CD4-positive, alpha-beta T cell treated with Interleukin-15 for 1 hour (primary cell): ENCODE results near the gene RNPEPL1.

Experiments used
- DNase-seq: peaks from one replicate; pipeline ENCODE4 v3.0.0-alpha.2; 2020

RNPEPL1 gene

DNA sequence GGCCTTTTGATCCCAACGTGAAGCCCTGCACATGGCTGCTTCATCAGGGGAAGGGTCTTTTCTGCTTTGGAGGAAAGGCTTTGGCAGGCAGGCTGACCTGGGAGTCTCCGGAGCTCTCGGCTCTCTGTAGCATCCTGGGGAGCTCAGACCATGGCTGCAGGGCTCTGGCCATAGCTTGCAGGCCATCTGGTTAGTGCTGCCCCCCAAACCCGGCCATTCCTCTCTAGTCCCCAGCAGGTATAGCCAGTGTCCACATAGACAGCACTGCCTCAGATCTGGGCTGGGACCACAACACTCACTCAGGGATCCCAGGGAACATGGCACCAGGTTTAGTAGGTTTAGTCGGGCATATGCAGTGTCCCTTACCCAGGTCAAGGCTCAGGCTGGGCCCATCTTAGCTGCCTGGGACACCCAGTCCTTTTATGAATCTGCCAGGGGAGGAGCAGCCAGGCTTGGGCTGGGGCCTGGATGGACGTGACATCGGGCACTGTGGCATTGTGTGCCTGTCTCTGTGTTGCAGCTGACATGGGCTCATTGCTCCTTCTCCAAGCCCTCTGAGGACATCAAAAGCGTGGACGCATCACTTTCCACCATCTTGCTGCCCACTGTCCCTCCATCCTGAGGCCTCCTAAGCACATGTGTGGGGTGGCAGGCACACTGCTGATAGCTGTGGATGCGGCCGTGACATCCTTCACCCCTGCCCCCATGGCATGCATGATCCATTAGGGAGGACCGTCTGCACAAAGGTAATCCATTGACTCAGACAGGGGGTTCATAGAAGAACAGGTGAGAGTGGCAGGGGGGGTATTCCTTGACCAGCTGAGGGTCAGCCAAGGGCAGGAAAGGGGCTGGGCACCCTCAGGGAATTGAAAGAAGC is 37.8 kb downstream of the RNPEPL1 start:
- DNase-seq: peak; percentile 6

DNA sequence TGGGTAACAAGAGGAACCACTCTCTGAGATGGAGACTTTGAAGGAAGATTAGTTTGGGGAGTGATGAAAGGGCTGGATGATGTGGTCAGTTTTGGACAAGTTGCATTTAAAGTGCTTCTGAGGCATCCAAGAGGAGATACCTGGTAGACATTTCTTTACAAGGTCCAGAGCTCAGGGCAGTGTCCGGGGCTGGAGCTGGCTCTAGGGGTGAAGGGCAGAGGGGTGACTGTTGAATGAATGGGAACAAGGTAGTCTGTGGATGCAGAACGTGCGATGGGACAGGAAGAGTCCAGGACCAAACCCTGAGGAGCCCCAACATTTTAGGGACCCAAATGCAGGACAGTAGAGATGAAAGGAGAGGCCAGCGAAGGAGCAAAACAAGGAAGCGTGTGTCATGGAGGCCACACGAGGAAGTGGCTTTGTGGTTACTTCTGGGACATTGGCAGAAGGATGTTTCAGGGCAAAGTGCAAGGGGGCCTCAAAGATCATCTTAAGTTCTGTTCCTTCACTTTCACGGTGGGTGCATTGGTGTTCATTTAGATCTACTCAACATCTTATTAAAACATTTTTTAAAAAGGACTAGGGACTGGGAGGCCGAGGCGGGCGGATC is 43.4 kb downstream of the RNPEPL1 start:
- DNase-seq: peak; percentile 34

DNA sequence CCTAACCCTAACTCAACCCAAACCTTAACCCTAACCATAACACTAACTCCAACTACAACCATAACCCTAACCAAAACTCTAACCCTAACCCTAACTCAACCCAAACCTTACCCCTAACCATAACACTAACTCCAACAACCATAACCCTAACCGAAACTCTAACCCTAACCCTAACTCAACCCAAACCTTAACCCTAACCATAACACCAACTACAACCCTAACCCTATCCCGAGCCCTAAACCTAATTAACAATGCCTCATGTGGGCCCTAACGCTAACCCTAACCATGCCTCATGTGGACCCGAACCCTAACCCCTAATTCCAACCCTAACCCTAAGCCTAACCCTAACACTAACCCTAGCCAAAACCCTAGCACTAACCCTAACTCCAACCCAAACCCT is 45.5 kb downstream of the RNPEPL1 start:
- DNase-seq: no peak

DNA sequence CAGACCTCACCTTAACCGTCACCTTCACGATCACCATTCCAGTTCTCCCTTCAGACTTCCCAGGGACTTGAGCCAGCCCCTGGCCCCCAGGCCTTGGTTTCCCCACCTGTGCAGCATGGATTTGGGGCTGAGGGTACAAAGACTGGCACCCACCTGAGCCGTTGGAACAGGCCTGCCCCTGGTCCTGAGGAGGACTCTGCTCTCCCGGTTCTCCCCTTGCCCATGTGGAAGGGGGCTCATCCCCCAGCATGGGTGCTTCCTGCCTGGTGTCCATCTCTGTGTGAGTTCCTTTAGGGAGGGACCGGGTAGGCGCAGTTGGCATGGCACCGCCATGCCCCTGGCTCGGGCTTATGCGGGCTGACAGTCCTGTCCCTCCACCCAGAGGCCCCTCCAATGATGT is 46.1 kb downstream of the RNPEPL1 start:
- DNase-seq: peak; percentile 10

DNA sequence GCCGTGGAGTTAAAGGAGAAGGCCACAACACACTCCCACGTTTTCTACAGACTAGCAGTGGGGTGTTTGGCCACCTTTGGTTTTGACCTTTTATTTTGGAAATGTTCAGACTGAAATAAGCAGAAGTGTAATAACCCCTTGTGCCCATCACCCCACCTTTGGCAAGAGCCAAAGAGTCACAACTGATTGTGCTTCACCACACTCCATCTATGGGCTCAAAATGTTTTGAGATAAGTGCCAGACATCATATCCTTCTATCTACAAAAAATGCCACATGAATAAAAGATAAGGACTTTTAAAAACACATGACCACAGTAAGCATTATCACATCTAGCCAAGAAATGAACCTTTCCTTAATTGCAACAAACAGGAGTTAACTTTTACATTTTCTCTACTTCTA is 47.1 kb downstream of the RNPEPL1 start:
- DNase-seq: no peak

DNA sequence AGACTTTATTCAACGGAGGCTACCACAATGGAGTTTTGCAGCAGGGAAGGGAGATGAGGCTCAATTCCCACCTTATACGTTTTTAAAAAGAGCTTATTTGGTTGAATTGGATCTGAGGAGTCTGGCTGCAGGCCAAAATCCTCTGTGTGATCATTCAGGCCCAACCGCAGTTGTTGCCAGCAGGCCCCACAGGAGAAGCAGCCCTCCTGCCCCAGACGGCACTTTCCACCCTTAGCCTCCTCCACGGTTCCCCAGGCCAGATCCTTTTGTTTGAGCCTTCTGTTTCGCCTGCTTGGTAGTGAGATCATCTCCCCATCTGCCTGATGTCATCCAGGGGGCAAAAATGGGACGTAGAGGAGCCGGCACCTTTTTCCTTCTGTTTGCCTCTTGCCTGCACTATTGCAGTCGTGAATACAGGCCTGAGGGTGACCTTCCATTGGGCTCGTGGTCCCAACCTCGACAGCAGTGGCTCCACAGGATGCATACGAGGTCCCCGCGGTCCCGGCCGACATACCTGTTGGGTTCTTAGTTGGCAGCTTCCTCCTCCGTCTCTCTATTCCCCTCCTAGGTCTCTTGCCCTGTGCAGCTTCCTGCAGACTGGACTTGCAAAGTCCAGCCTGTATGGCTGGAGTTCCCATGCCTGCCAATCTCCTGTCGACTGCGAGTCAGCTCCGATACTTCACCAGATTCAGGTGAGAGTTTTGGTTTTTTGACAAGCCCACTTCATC is 47.7 kb downstream of the RNPEPL1 start:
- peak; percentile 12 for DNase-seq

DNA sequence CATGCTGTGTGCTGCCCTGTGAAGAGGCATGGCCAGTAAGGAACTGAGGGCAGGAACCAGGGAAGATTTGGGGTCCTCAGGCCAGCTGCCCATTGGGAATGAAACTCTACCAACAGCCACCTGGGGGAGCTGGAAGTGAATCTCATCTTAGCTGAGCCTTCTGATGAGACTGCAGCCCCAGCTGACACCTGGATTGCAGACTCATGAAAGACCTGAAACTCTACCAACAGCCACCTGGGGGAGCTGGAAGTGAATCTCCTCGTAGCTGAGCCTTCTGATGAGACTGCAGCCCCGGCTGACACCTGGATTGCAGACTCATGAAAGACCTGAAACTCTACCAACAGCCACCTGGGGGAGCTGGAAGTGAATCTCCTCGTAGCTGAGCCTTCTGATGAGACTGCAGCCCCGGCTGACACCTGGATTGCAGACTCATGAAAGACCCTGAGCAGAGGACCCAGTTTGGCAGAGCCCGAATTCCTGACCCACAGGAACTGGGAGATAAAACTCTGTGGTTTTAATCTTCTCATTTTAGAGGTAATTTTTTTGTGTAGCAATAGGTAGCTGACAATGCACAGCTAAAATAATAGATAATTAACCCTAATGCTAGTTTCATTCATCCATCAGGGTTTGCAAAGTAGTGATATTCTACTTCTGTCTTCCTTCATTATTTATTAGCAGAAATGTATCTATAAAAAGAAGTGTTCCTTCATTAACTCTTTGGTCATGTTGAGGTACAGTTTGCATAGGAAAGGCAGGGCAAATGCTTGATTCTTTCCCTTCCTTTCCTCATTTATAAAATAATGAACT is 48.8 kb downstream of the RNPEPL1 start:
- DNase-seq: peak; percentile 15

DNA sequence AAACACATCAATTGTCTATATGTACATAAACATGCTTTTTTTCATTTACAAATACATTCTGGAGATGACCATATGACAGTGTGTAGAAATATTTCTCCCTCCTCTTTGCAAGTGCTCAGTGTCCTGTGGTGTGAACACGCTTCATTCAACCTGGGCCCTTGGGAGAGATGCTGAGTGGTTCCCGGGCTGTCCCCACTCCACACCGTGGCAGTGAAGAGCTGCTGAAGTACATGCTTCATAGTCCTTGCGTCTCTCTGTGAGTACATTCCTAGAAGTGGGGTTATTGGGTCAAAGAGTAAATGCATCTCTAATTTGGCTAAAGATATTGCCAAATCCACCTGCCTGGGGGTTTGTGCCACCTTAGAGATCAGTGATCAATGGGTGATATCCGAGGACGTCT is 50.5 kb downstream of the RNPEPL1 start:
- no peak for DNase-seq

DNA sequence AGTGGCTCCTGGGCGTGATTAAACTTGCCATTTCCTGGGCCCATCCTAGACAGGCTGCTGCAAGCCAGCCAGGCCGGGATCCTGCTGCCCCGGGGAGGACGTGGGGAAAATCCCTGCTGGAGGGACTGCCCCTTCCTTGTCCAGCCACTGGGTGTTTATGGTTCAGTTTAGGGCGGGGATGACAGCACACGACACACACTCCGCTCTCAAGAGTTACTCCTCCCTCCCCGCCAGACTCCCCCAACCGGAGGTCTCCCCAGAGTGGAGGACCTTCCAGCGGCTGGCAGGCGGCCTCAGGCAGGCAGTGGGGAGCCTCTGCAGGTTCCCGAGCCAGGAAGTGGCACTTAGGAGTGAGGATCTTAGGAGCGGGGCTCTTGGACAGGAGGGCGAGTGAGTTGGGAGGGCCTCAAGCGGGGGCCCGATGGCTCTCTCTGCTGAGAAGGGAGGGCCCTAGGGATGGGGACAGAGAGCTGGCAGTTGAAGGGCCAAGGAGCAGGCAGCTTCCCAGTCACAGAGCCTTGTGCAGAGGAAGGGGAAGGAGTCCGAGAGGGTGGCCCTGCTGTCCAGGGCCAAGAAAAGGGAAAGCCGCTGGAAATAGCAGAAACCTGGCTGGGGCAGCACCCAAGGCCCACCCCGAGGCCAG is 51.3 kb downstream of the RNPEPL1 start:
- peak; percentile 17 for DNase-seq

DNA sequence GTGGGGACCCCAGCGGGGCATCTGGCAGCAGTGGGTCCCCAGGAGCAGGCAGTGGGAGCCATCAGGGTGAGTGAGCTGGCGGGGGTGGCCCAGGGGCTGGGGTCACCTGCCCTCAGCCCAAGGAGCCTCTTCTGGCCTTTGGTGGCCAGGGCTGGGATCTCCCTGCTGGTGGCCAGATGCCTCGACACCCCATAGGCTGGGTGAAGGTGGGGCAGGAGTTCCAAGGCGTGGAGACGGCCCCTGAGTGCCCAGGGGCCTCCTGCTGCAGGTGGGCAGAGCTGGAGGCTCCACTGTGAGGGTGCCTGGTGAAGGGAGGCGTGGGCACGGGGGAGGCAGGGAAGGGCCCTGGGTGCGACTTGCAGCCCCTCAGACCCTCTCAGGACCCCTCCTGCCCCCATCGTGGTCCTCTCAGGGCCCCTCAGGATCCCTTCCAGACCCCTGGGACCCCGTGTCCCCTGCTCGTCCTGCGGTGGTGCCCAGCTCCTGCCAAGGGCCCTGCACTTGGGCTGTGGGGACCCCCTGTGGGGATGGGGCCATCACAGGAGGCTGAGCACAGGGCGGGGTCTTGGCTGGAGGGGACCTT is 52.0 kb downstream of the RNPEPL1 start:
- peak; percentile 11 for DNase-seq

DNA sequence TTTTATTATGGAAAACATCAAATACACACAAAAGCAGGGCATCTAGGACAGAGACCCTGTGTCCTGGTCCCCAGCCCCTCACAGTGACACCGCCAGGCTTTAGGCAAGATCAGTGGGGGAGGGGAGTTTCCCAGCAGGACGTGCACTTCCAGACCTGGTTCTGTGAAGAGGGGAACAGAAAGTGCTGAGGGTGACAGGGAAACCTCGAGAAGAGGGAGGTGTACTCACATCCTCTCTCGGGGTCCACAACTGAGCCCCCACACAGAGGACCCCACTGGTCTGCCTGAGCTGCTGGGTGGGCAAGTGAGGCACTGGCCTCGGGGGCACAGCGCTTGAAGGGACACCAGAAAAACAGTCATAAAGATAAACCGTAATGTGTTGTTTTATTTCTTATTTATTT is 52.6 kb downstream of the RNPEPL1 start:
- peak; percentile 20 for DNase-seq

DNA sequence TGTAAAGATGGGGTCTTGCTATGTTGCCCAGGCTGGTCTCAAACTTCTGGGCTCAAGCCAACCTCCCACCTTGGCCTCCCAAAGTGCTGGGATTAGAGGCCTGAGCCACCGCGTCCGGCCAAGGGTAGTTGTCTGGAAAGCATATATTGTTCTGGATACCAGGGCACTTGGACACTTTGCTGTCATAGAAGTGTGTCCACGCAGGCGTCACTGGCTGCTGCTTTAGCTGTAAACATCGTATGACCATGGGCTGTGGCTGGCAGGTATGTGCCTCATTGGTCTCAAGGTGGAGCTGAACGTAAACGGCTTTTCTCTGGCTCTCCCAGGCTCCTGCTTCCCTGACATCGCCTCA is 53.8 kb downstream of the RNPEPL1 start:
- peak; percentile 12 for DNase-seq

DNA sequence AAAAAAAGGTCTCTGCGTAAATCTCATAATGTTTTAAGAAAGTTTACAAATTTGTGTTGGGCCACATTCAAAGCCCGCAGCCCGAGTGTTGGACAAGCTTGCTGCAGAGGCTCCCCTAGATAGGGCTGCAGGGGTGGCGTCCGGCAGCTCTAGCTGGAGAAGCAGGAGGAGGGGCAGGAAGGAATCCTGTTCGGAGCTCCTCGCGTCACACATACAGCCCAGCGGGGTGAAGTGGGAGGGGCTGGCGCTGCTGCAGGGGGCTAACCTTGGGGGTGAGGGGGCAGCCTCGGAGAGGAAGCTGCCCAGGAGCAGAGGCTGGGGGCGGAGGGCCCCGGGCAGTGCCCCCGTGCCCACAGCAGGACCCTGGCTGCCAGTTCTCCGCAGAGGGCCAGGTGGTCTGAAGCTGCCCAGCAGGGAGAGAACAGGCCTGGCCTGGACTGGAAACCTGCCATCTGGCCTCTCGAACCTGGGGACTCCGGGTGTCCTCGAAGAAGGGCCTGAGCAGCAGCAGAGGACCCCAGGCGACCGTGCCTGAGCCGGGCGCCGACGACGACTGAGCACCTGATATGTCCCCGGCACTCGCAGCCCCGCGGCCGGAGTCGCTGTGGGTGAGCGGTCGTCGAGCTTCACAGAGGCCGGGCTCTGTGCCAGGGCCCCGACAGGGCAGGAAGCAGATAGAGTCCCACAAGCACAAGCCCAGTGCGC is 54.4 kb downstream of the RNPEPL1 start:
- peak; percentile 72 for DNase-seq

DNA sequence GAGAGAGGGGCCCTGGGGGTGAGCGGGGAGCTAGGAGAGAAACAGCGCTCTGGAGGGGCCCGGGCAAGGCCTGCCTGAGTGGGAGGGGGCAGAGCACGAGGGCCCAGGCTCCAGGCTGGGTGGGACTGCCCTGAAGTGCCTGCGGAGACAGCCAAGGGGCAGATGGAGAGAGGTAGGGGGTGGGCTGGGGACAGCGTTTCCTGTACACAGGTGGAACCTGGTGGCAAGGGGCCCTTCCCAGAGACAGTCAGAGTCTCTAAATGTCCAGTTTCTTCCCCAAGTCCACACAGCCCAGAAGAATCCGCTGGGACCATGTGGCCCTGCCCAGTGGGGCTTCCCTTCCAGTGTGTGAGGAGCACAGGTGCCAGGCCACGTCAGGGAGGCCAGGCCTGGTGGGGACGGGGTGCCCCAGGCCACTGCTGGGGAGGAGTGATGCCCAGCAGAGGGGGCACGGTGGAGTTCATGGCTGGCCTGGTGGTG is 55.3 kb downstream of the RNPEPL1 start:
- DNase-seq: peak; percentile 16

DNA sequence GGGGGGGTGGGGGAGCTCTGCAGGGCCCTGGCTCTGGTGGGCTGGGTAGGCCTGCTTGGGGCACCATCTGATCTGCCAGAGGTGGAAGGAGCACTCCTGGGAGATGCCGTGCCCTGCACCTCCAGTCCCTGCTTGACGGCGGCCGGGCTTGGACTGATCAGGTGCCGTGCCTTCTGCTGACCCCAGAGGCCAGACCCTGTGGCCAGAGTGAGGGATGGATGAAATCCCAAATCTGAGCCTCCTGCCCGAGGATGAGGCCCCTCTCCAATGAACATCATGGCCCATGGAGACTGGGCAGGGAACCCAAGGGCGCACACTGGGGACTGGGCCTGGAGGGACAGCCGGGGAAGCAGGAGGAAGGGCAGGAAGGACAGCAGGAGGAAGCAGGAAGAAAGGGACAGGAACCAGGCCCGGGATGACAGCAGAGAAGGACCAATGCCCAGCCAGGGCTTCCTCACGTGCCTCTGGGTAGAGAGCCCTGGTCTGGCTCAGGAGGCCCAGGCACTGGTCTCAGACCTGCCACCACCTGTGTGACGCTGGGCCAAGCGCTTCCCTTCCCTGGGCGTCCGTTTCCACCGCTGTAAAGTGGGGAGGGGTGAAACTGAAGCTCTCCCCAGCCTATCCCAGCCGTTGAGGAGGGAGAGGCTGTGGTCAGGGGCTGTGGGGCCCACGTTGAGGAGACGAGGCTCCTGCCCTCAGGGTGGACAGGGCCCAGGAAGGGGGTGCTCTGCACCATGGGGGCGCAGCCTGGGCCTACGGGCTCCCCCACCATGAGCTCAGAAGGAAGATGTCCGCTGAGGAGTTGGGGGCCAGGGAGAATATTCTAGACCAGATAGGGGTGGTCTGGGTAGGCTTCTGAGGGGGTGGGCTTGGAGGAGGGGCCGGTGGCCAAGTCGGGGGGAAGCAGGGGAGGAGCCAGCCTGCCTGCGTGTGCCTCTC is 56.0 kb downstream of the RNPEPL1 start:
- DNase-seq: peak; percentile 25

DNA sequence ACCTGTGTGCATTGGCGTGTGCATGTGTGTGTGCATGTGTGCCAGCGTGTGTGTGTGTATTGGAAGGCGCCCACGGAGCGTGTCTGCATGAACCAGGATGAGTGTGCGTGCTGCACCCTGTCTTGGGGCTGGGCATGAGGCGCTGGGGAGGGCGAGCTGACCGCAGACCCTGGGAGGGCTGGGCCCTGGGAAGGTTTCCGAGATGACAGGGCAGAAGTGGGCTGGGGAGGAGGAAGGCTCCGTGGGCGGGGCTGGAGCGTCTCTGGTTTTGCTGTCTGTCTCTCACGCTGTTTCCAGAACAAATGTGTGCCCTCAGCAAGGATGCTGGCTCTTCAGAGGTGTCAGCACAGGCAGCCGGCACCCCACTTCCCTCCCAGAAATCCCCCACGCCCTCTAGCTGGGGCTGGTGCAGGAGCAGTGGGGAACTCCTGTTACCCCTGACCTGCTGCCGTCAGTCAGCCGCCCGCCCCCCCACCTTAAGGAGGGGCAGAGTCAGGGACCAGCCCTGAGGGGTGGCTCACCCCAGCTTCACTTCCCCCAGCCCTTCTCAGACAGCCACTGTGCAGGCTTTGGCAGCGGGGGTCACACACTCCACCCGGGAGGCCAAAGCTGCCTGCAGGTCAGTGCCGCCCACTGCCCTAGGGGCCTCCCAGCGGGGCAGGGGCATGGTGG is 56.8 kb downstream of the RNPEPL1 start, which contains the start of gene GPR35:
Gene GPR35 (plus strand): TSS at position 531 of the 672 bp plus-strand sequence. CDS start 4,473 bp downstream, outside the sequence.
- DNase-seq: peak; percentile 94

DNA sequence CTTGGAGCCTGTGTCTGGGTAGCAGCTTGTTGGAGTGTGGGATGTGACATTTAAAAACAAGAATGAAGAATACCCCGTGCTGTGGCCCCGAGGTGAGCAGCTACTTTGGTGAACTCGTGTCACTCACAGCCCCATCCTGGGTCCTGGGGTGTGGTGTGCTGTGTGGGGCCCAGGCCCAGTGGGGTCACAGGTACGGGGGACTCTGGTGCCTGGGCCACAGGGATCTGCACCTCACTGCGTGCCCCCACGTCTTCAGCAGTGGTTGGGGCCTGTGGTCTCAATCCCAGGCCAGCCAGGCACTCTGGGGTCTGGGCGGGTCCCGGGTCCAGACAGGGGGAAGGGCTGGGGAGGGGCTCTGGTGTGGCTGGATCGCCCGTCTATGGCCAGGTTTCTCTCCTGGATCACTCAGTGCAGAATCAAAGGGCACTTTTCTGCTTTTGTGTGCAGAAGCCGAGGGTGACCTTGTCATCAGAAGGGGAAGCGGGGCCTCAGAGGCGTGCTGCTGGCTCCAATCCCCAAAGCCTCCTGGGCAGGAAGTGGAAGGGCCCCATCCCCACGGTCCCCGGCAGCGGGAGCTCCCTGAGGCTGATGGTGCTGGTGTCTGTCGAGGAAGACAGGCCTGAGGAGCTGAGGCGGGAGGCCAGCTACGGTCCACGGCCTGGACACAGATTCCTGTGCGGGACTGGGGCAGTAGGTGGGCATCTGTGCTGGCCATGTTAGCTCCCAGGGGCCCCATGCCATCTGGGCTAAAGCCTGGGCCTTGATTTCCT is 58.4 kb downstream of the RNPEPL1 start:
- peak; percentile 70 for DNase-seq

DNA sequence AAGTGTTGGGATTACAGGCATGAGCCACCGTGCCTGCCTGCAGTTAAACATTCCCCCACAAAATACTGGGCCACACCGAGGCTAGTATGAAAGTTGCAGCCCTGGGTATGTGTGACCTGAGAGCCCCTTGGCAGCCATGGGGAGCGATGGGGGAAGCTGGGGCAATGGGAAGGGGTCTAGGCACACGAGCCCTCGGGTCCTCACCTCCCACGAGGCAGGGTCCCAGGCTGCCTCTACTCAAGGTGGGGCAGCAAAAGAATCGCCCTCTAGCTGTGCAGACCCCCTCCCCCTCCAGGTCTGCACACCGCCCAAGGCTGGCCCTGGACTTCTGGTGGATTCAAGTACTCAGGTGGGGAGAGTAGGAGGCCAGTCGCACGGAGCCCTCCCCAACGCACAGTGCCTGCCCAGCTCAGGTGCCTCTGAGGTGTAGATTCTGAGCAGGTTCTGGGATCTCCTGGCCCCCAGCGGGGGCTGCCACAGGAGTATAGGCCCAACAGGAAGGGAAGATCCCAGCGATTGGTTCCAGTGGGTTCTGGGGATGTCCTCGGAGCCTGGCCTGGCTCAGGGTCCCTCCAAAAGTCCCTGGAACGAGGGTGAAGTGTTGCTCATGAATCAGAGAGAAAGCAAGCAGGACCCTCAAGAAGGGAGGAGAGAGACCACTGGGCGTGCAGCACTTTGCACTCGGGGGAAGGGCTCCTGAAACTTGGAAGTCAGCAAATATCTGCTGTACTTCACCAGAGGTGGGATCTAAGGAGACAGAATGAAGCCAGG is 59.6 kb downstream of the RNPEPL1 start:
- no peak for DNase-seq
